GM19351 (cell line): ENCODE measurements around the gene FAM24B.

Source experiments
- ATAC-seq: cut with Tn5 transposase; IDR thresholded peaks from one replicate; pipeline ENCODE4 v1.9.1; 2021; ENCODE audit warnings: mild to moderate bottlenecking, moderate library complexity; ENCODE audit not compliant: unreplicated experiment

FAM24B gene

GRCh38 chr10:122828716-122829255, 50.6 kb downstream of the FAM24B start:
- ATAC-seq, result no peak

GRCh38 chr10:122827302-122827701, 52.1 kb downstream of the FAM24B start:
- ATAC-seq, result no peak

- no peak for ATAC-seq
Observed at GRCh38 chr10:122822973-122823690, 56.2 kb downstream of the FAM24B start.

GRCh38 chr10:122821808-122822207, 57.6 kb downstream of the FAM24B start:
- ATAC-seq, result no peak

- no peak for ATAC-seq
Observed at GRCh38 chr10:122815458-122815857, 63.9 kb downstream of the FAM24B start.

- ATAC-seq, result no peak
Observed at GRCh38 chr10:122814493-122814892, 64.9 kb downstream of the FAM24B start.

GRCh38 chr10:122812751-122813150, 66.6 kb downstream of the FAM24B start:
- ATAC-seq, result no peak

GRCh38 chr10:122802282-122802681, 77.1 kb downstream of the FAM24B start:
- no peak for ATAC-seq
